Liver (tissue), 3 donors: ENCODE measurements around the gene KMT2D.

ENCODE experiments used
- EGR1 ChIP-seq, 2 donors: IDR thresholded peaks; 2 replicates each; pipeline ENCODE4 v1.6.1; 2016 to 2018; ENCODE audit warnings: antibody characterized with exemption in 2 of 2, low read depth in 2 of 2
- GABPA ChIP-seq, 2 donors: IDR thresholded peaks in 1 of 2; conservative IDR thresholded peaks in 1 of 2; 2 replicates each; pipeline ENCODE4 v1.6.1; 2016; ENCODE audit warnings: antibody characterized with exemption in 2 of 2, mild to moderate bottlenecking in 1 of 2, moderate library complexity in 1 of 2
- RAD21 ChIP-seq, 2 donors: IDR thresholded peaks; 2 replicates each; pipeline ENCODE4 v1.6.1; 2016; ENCODE audit warnings: antibody characterized with exemption in 2 of 2, mild to moderate bottlenecking in 2 of 2
- RXRA ChIP-seq, 2 donors: IDR thresholded peaks; 2 replicates each; pipeline ENCODE4 v1.6.1; 2017 to 2018; ENCODE audit warnings: antibody characterized with exemption in 2 of 2, mild to moderate bottlenecking in 1 of 2
- SP1 ChIP-seq: IDR thresholded peaks from 2 replicates; pipeline ENCODE4 v1.6.1; 2018; ENCODE audit warnings: antibody characterized with exemption, mild to moderate bottlenecking
- TAF1 ChIP-seq: conservative IDR thresholded peaks from 2 replicates; pipeline ENCODE4 v1.6.1; 2016; ENCODE audit warnings: antibody characterized with exemption, mild to moderate bottlenecking
- YY1 ChIP-seq: IDR thresholded peaks from 2 replicates; pipeline ENCODE4 v1.6.1; 2016; ENCODE audit warnings: antibody characterized with exemption, mild to moderate bottlenecking
- TF ChIP-seq, protein P1 (sequence below): fragments of 150-350 bp; IDR thresholded peaks from 2 replicates; pipeline ENCODE4 v1.5.1; 2017; ENCODE audit warnings: improper control_type of control experiment, low read depth, low read length; ENCODE audit not compliant: missing input control
- TF ChIP-seq, protein P2 (sequence below): IDR thresholded peaks from 2 replicates; pipeline ENCODE4 v1.6.1; 2016; ENCODE audit warnings: antibody characterized with exemption
- TF ChIP-seq, protein P3 (sequence below): IDR thresholded peaks from 2 replicates; pipeline ENCODE4 v1.6.1; 2016; ENCODE audit warnings: antibody characterized with exemption
- donor health status: healthy.
- donor health status: healthy.

DNA sequence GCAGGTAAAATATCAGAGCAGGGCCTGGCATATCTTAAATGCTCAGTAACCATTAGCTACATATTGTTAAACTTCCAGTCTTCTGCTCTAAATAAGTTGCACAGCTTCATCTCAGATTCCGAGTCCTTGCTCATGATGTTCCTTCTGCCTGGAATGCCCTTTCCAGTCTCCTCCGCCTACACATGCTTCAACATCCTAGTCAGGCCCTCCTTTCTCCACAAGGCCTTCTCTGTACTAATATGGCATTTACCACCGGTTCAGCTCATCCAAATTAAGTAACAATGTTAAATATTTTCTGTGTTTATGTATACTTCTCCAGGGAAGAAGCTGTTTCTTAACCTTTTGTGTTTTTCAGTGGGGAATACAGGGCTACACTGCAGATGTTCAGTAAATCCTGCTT lies 25.5 kb upstream of the KMT2D start:
- TF ChIP-seq, protein P1, sequence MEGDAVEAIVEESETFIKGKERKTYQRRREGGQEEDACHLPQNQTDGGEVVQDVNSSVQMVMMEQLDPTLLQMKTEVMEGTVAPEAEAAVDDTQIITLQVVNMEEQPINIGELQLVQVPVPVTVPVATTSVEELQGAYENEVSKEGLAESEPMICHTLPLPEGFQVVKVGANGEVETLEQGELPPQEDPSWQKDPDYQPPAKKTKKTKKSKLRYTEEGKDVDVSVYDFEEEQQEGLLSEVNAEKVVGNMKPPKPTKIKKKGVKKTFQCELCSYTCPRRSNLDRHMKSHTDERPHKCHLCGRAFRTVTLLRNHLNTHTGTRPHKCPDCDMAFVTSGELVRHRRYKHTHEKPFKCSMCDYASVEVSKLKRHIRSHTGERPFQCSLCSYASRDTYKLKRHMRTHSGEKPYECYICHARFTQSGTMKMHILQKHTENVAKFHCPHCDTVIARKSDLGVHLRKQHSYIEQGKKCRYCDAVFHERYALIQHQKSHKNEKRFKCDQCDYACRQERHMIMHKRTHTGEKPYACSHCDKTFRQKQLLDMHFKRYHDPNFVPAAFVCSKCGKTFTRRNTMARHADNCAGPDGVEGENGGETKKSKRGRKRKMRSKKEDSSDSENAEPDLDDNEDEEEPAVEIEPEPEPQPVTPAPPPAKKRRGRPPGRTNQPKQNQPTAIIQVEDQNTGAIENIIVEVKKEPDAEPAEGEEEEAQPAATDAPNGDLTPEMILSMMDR = no peak
- TF ChIP-seq, protein P2, sequence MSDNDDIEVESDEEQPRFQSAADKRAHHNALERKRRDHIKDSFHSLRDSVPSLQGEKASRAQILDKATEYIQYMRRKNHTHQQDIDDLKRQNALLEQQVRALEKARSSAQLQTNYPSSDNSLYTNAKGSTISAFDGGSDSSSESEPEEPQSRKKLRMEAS = no peak
- TF ChIP-seq, protein P3, sequence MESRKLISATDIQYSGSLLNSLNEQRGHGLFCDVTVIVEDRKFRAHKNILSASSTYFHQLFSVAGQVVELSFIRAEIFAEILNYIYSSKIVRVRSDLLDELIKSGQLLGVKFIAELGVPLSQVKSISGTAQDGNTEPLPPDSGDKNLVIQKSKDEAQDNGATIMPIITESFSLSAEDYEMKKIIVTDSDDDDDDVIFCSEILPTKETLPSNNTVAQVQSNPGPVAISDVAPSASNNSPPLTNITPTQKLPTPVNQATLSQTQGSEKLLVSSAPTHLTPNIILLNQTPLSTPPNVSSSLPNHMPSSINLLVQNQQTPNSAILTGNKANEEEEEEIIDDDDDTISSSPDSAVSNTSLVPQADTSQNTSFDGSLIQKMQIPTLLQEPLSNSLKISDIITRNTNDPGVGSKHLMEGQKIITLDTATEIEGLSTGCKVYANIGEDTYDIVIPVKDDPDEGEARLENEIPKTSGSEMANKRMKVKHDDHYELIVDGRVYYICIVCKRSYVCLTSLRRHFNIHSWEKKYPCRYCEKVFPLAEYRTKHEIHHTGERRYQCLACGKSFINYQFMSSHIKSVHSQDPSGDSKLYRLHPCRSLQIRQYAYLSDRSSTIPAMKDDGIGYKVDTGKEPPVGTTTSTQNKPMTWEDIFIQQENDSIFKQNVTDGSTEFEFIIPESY = no peak
- TF ChIP-seq SP1 = no peak
- no peak for TF ChIP-seq RXRA (IDR thresholded peaks at IDR 0.05)
- TF ChIP-seq TAF1 = no peak
- no peak for TF ChIP-seq EGR1 (IDR thresholded peaks at IDR 0.05; ENCODE audit: low read depth in 2 of 2)
- no peak for TF ChIP-seq RAD21 (IDR thresholded peaks at IDR 0.05)
- no peak for TF ChIP-seq GABPA (IDR thresholded peaks at IDR 0.05 in 1 of 2, conservative IDR thresholded peaks at IDR 0.05 in 1 of 2)
- no peak for TF ChIP-seq YY1
